GM18499 (cell line): ENCODE measurements around the gene SNRNP35.
A peak's percentile ranks its signal among the peaks of the same experiment; 100 is the strongest.
"Not testable (repeated sequence)": the region's sequence is repeated elsewhere in the genome, so short reads cannot be mapped to it uniquely, and the experiment has no call there.

Source experiments
- ATAC-seq: cut with Tn5 transposase; IDR thresholded peaks from one replicate; pipeline ENCODE4 v1.9.1; 2021; ENCODE audit warnings: moderate number of reproducible peaks; ENCODE audit not compliant: insufficient read depth, unreplicated experiment

SNRNP35 gene, protein sequence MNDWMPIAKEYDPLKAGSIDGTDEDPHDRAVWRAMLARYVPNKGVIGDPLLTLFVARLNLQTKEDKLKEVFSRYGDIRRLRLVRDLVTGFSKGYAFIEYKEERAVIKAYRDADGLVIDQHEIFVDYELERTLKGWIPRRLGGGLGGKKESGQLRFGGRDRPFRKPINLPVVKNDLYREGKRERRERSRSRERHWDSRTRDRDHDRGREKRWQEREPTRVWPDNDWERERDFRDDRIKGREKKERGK

DNA sequence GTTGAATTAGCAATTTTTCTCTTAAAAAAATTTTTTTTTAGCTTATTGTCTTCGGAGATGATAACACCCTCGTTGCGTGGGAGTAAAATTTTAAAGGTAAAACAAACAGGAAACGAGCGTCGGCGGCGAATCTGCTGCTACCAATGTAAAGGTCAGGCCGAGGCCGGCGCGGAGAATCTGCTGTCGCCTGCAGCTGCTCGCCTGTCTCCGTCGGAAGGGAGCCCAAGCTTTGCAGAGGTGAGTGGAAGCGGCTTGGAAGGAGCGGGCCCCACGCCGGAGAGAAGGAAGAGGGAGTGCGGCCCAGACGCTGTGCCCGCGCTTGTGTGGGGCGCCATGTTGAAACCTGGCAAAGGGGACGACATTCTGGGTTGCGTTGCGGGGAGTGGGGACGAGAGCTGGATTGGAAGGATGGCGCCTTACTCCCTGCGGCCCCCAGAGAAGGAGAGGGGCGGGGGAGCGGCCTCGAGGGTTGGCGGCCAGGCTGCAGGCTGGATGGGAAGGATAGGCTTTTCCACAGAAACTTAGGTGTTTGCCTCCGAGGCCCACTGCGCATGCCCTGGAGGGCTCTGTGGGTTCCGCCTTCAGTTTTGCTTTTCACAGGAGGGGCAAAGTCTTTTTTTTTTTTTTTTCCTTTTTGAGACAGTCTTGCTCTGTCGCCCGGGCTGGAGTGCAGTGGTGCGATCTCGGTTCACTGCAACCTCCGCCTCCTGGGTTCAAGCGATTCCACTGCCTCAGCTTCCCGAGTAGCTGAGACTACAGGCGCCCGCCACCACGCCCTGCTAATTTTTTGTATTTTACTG is at the start of gene SNRNP35:
TSS of gene SNRNP35 (plus strand) at position 160 of the 800 bp plus-strand sequence. CDS start 7,402 bp downstream, outside the sequence.
- ATAC-seq, result peak; percentile 56

DNA sequence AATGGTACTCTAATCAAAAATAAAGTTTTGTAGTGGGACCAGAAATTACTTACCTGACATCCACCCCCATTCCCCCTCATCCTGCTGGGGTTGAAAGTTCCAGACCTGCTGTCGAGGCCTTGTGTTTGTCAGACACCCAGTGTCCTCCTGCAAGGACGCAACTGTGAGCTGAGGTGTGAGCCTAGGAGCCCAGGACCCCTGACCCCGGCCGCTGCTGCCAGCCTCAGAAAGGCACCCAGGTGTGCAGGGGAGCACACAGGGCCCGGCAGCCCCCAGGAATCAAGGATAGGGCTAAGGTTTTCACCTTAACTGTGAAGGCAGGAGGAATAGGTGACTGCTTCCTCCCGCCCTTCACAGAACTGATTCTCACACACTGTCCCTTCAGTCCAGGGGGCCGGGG is 49.3 kb upstream of the SNRNP35 start:
- not testable (repeated sequence) for ATAC-seq

DNA sequence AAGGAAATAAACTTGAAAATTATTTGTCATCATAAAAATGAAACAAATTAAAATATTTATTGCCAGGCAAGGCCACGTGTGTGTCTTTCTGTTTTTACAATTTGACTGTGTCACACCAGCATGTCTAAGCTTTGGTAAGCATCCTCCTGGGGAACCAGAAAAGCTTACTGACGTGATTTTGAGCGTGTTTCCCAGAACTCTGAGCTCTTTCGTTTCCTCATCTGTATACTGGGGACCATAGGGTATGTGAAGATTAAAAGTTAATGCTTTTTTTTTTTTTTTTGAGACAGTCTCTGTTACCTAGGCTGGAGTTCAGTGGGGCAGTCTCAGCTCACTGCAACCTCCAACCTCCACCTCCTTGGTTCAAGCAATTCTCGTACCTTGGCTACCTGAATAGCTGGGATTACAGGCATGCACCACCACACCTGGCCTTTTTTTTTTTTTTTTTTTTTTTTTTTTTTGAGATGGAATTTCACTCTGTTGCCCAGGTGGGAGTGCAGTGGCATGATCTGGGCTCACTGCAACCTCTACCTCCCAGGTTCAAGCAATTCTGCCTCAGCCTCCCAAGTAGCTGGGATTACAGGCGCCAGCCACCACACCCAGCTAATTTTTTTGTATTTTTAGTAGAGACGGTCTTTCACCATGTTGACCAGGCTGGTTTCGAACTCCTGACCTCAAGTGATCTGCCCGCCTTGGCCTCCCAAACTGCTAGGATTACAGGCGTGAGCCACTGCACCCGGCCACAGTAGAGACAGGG is 48.5 kb upstream of the SNRNP35 start:
- ATAC-seq, result not testable (repeated sequence)

DNA sequence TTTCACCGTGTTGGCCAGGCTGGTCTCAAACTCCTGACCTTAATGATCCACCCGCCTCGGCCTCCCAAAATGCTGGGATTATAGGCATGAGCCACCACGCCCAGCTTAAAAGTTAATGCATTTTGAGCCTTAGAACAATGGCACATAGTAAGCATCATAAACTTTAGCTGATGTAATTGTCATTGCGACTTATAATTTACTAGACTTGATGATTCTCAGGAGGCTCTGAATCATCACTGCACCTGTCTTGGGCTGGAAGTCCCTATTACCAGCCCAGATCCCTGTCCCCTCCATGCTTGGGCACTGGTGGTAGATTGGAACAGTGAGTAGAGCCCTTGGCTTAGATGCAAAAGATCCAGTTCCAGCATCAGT is 47.9 kb upstream of the SNRNP35 start:
- ATAC-seq, result no peak

DNA sequence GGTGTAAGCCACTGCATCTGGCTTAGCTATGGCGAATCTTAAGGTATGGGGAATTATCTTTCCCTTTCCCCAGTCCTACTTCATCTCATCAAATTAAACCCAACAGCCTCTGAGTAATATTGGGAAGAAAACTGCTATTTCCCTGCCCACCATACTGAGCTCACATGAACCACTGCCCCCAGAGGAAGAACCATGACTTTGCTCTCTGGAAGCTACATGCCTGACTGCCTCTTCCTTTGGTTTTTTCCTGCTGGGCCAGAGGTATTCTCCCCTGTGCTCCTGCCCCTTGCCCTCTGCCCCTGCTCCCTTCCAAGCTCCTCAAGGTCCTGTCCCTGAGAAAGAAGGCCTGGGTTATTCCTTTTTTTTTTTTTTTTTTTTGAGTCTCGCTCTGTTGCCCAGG is 36.6 kb upstream of the SNRNP35 start:
- no peak for ATAC-seq

DNA sequence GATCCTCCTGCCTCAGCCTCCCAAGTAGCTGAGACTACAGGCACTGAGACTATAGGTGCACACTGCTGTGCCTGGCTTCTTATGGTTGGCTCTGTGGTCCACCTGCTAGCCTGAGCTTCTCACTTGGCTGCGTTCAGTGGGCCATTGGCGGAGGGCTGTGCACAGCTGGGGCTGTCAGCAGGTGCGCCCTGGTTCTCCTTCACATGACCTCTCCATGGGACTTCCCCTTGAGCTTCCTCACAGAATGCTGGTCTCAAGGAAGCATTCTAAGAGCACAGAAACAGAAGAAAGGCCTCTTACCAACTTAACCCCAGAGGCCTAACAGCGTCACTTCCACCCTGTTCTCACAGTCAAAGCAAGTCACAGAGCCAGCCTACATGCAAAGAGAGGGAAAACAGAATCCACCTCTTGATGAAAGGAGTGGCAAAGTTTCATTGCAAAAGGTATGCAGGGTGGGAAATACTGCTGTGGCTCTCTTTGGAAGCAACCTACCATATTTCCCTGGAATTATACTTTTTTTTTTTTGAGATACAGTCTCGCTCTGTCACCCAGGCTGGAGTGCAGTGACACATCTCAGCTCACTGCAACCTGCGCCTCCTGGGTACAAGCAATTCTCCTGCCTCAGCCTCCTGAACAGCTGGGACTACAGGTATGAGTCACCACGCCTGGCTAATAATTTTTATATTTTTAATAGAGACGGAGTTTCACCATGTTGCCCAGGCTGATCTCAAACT is 30.7 kb upstream of the SNRNP35 start:
- peak; percentile 76 for ATAC-seq

DNA sequence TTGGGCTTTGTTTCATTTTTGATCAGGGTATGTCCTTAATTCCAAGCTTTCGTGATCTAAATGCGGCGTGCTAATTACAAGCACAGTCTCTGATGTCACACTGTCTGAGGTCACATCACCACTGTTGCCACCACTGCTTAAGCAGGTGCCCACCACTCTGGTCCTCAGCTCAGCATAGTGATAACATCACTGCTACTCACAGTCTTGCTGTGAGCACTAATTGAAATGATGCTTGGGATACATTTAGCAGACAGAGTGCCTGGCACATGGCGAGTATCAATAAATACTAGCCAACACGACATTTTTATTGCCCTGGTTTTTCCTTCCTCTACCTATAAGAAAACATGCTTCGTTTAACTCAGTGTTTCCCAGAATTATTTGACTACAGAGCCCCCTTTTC is 29.3 kb upstream of the SNRNP35 start:
- no peak for ATAC-seq

DNA sequence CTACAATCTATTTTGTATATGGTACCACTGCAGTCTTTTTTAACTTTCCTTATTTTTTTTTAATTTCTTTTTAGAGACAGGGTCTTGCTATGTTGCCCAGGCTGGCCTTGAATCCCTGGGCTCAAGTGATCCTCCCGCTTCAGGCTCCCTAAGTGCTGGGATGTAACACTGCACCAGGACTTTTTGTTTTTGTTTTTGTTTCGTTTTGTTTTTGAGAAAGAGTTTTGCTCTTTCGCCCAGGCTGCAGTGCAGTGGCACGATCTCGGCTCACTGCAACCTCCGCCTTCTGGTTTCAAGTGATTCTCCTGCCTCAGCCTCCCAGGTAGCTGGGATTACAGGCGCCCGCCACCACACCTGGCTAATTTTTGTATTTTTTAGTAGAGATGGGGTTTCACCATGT is 28.8 kb upstream of the SNRNP35 start:
- not testable (repeated sequence) for ATAC-seq

DNA sequence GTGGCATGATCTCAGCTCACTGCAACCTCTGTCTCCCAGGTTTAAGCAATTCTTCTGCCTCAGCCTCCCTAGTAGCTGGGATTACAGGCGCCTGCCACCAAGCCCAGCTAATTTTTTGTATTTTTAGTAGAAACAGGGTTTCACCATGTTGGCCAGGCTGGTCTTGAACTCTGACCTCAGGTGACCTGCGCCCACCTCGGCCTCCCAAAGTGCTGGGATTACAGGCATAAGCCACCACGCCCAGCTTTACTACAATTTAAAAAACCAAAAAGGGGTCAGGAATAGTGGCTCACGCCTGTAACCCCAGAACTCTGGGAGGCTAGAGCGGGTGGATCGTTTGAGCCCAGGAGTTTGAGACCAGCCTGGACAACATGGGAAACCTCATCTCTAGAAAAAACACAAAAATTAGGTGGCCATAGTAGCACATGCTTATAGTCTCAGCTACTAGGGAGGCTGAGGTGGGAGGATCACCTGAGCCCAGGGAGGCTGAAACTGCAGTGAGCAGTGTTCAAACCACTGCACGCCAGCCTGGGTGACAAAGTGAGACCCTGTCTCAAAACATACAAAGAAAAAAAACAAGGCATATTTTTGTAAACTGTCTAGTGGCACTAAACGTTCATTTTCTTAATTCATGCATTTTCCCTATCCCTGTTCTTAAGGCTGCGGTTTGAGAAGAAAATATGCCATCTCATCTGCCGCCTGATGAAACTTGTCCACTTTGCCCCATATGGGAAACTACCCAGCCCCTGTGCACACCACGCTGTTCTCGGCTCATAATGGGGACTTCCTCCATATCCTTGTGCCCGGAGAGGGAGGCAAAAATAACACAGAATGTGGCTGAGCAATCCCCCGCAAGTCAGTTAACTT is 25.8 kb upstream of the SNRNP35 start:
- not testable (repeated sequence) for ATAC-seq

DNA sequence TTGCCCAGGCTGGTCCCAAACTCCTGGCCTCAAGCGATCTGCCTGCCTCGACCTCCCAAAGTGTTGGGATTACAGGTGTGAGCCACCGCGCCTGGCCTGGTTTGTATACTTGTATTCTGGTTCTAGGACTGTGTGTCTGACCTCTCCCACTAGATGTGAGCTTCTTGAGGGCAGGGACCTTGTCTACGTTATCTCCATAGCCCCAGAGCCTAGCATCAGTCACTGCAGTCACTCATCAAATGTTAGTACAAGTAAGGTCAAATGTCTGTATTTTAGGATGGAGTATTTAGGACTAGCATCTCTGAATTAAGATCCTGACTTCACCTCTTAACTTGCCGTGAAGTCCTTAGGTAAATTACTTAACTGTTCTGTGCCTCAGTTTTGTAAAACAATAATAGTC is 24.3 kb upstream of the SNRNP35 start:
- no peak for ATAC-seq

DNA sequence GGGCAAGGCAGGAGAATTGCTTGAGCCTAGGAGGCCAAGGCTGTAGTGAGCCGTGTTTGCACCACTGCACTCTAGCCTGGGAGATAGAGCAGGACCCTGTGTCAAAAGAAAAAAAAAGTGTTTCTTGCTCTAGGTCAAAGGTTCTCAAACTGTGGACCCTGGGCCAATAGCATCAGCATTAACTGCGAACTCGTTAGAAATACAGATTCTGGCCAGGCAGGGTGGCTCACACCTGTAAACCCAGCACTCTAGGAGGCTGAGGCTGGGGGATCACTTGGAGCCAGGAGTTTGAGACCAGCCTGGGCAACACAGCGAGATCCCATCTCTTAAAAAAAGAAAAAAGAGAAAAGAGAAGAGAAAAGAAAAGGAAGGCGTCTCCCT is 22.3 kb upstream of the SNRNP35 start:
- ATAC-seq, result no peak

DNA sequence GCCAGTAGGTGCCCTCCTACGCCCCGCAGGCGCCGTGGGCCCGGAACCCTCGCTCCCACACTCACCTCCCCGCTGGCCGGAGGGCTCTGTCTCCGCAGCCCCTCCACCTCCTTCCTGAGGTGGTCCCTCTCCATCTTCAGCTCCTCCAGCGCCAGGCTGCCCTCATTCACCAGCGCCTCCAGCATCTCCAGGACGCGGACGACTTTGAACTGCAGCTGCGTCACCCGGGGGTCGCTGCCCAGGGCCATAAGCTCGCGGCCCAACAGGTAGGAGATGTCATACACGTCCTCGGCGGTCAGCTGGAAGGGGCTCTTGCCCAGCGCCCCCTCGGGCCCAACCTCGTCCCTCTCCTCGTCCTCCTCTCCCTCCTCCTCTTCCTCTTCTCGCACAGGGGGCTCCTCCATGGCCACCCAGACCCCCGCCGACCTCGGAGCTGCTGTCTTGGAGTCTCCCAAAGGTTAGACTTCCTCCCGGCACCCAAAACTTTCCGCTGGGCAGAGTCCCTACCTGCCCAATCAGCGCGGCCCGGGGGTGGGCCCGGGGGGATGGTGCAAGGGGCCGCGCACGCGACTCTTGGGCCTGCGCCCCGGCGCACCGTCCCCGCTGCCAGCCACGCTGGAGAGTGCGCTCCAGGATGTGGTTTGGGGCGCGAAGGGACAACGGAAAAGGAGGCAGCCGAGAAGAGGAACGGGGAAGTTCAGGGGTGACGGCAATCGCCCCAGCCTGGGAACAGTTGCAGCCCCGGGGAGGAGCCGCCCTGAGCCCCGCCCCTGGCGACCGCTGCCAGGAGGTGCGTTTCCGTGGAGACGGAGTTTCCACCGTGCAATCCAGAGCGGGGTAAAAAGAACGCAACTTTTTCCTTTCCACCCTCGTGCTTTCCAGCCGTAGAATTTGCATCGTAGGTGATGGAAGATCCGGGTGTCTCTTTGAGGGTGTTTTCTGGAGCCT is 21.6 kb upstream of the SNRNP35 start, which contains the start of gene RILPL2:
TSS of gene RILPL2 (minus strand) at position 668 of the 948 bp plus-strand sequence. CDS start at position 404, 264 bp downstream.
- peak; percentile 32 for ATAC-seq

DNA sequence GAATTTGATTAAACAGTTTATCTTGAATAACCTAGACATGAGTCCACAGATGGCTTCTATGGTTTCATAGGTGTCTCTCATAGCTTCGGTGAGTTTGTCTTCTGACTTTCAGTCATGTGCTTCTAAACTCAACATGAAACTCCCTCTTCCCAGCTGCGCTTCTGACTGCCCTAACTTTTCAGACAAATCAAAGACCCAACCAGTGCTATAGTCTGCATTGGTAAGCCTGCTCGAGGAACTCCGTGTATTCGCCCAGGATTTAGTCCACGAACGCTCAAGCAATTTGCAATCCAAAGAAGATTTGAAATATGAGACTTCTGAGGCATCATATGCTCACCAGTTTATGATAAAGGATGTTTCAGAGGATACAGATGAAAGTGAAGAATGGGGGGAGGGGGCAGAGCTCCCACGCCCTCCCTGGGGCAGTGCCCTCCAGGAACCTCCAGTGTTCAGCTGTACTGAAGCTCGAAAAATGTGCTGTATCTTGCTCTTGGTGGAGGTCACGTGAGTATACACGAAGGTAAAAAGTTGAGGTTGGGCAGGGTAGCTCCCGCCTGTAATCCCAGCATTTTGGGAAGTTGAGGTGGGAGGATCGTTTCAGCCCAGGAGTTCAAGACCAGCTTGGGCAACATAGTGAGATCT is 16.3 kb upstream of the SNRNP35 start:
- peak; percentile 55 for ATAC-seq

DNA sequence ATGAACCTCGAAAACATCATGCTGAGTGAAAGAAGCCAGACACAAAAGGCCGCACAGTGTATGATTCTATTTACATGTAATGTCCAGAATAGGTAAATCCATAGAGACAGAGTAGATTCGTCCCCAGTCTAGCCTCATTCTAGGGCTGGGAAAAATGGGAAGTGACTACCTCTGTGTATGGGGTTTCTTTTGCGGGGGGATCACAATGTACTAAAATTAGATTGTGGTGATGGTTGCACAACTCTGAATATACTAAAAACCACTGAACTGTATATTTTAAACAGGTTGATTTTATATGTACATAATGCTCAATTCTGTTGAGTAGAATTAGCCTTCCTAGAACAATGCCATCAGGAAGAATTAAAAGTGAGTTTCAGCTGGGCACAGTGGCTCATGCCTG is 15.2 kb upstream of the SNRNP35 start:
- ATAC-seq, result no peak

DNA sequence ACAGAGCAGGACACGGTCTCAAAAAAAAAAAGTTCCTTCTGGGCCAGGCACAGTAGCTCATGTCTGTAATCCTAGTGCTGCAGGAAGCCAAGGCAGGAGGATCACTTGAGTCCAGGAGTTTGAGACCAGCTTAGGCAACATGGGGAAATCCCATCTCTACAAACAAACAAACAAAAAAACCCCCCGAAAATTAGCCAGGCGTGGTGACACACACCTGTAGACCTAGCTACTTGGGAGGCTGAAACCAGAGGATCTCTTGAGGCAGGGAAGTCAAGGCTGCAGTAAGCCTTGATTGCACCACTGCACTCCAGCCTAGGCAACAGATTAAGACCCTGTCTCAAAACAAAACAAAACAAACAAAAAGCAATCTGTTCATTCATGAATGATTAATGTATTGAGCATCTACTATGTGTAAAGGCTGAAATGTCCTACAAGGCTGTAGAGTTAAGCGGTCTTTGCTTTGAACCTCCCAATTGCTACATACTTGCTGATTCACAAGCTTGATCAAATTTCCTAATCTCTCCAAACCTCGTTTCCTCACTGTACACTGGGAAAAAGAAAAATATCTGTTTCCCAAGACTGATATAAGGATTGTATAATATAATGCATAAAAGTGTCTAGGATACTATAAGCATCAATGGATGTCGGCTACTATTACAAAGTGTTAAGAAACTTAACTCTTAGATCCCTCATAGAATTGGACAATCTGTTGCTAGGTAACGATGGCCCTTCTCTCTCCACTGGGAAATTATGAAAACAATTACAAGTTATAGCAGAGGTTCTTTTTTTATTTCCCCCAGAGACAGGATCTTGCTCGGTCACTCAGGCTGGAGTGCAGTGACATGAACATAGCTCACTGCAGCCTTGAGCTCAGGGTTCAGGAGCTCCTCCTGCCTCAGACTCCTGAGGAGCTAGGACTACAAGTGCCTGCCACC is 13.6 kb upstream of the SNRNP35 start:
- no peak for ATAC-seq

DNA sequence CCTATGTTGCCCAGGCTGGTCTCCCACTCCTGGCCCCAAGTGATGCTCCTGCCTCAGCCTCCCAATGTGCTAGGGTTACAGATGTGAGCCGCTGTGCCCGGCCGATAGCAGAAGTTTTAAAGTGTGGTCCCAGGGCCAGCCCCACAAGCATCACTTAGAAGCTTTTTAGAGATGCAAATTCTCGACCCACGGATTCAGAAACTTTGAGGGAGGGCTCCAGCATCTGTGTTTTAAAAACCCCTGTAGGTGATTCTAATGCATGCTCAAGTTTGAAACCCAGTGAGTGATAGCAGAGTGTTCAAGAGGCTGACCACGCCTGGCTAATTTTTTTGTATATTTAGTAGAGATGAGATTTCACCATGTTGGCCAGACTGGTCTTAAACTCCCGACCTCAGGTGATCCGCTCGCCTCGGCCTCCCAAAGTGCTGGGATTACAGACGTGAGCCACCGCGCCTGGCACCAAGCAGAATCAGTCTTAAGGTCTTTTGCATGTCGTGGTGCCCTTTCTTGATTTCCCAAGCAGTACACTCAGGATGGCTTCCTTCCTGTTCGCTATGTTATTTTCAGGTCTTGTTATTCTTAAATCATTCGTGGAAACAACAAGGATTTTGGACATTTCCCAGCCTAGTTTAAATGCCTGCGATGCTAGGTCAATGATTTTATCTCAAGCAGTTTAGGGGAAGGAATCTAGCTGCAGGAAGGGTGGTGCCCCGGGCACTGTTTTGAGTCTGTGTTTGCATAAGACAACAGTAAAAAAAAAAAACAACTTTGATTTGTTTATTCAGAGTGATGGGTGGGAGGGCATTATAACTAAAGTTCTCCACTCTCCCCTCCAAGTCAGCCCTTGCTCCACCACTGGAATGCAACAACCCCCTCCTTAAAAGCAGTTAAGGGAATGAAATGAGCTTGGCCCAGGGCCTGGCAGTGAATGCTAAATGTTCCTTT is 12.3 kb upstream of the SNRNP35 start:
- no peak for ATAC-seq
